HEK293T (cell line): ENCODE data around the gene NFE2.
"Not testable (repeated sequence)": the region's sequence is repeated elsewhere in the genome, so short reads cannot be mapped to it uniquely, and the experiment has no call there.

Source experiments
- CTCF ChIA-PET: fragments of 350-600 bp; formaldehyde crosslinking; extraction: SDS; loops from one replicate; lab custom pipeline; 2021; ENCODE audit warnings: antibody characterized with exemption, inconsistent platforms; lab: Yijun Ruan, JAX
- POLR2A ChIA-PET: fragments of 350-600 bp; formaldehyde crosslinking; extraction: SDS; loops from one replicate; lab custom pipeline; 2020; ENCODE audit warnings: antibody characterized with exemption, inconsistent platforms; lab: Yijun Ruan, JAX
- DNase-seq: peaks from one replicate; pipeline ENCODE4 v3.0.0; 2012; ENCODE audit warnings: mixed read lengths; ENCODE audit errors: extremely low spot score
- ARNT ChIP-seq: fragments of 450-650 bp; IDR thresholded peaks from 2 replicates; pipeline ENCODE4 v1.6.1; 2017; ENCODE audit warnings: mild to moderate bottlenecking
- BHLHE40 ChIP-seq: fragments of 450-650 bp; IDR thresholded peaks from 2 replicates; pipeline ENCODE4 v1.6.1; 2016; ENCODE audit warnings: mild to moderate bottlenecking, moderate library complexity, borderline replicate concordance
- CTBP1 ChIP-seq: fragments of 450-650 bp; IDR thresholded peaks from 2 replicates; pipeline ENCODE4 v1.6.1; 2016; ENCODE audit warnings: borderline replicate concordance
- ELF4 ChIP-seq: fragments of 450-650 bp; IDR thresholded peaks from 2 replicates; pipeline ENCODE4 v1.6.1; 2017; ENCODE audit warnings: antibody characterized with exemption
- FOXA1 ChIP-seq: fragments of 450-650 bp; IDR thresholded peaks from 2 replicates; pipeline ENCODE4 v1.6.1; 2016; ENCODE audit warnings: mild to moderate bottlenecking
- FOXK2 ChIP-seq: fragments of 450-650 bp; IDR thresholded peaks from 2 replicates; pipeline ENCODE4 v1.6.1; 2016; ENCODE audit warnings: mild to moderate bottlenecking
- FOXM1 ChIP-seq: fragments of 450-650 bp; IDR thresholded peaks from 2 replicates; pipeline ENCODE4 v1.6.1; 2017; ENCODE audit warnings: mild to moderate bottlenecking, borderline replicate concordance
- HDGF ChIP-seq: fragments of 450-650 bp; IDR thresholded peaks from 2 replicates; pipeline ENCODE4 v1.6.1; 2017; ENCODE audit warnings: antibody characterized with exemption, borderline replicate concordance
- L3MBTL2 ChIP-seq: fragments of 450-650 bp; conservative IDR thresholded peaks from 2 replicates; pipeline ENCODE4 v1.6.1; 2016; ENCODE audit warnings: mild to moderate bottlenecking
- LEF1 ChIP-seq: fragments of 450-650 bp; IDR thresholded peaks from 2 replicates; pipeline ENCODE4 v1.6.1; 2017; ENCODE audit warnings: mild to moderate bottlenecking, borderline replicate concordance
- NFRKB ChIP-seq: fragments of 450-650 bp; IDR thresholded peaks from 2 replicates; pipeline ENCODE4 v1.6.1; 2016; ENCODE audit warnings: mild to moderate bottlenecking, moderate library complexity
- SP1 ChIP-seq: fragments of 450-650 bp; IDR thresholded peaks from 2 replicates; pipeline ENCODE4 v1.6.1; 2017
- SUZ12 ChIP-seq: fragments of 450-650 bp; IDR thresholded peaks from 2 replicates; pipeline ENCODE4 v1.6.1; 2016; ENCODE audit warnings: mild to moderate bottlenecking
- TARDBP ChIP-seq: fragments of 450-650 bp; IDR thresholded peaks from 2 replicates; pipeline ENCODE4 v1.6.1; 2016
- ZNF384 ChIP-seq: fragments of 450-650 bp; IDR thresholded peaks from 2 replicates; pipeline ENCODE4 v1.6.1; 2016
- TF ChIP-seq, protein P1 (sequence below): fragments of 450-650 bp; IDR thresholded peaks from 2 replicates; pipeline ENCODE4 v1.6.1; 2016

Gene NFE2

DNA sequence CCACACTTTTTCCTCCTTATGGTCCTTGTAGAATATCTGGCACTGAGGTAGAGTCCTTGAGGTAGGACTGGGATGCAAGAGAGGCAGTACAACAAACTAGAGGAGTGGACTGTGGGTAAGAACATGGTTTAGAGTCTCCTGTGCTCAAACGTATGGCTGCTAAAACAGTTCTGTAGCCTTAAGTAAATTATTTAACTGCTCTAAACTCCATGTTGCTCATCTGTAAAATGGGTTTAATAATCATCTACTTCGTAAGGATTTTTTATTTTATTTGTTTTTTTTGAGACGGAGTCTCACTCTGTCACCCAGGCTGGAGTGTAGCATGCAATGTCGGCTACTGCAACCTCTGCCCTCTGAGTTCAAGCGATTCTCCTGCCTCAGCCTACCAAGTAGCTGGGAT, 20.5 kb upstream of the NFE2 start:
- DNase-seq: no peak
- TF ChIP-seq ARNT: no peak
- no peak for TF ChIP-seq SP1
- CTCF ChIA-PET: interaction anchor here (0.6 kb wide), 1 partner anchor 343 kb away, joined by 4 read pairs; no protein-coding TSS in a partner anchor
- POLR2A ChIA-PET: interaction anchor here (0.6 kb wide), 1 partner anchor 270 kb away, joined by 3 read pairs; no protein-coding TSS in a partner anchor

DNA sequence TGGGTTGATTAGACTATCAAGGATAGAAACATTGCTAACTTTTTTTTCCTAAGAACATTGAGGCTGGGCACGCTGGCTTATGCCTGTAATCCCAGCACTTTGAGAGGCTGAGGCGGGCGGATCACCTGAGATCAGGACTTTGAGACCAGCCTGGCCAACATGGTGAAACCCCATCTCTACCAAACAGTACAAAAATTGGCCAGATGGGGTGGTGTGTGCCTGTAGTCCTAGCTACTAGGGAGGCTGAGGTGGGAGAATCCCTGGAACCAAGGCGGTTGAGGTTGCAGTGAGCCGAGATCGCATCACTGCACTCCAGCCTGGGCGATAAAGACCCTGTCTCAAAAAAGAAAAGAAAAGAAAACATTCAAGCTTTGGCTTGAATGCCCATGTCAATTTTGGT, 11.5 kb upstream of the NFE2 start:
- CTCF ChIA-PET, DNase-seq, POLR2A ChIA-PET: not testable (repeated sequence)

DNA sequence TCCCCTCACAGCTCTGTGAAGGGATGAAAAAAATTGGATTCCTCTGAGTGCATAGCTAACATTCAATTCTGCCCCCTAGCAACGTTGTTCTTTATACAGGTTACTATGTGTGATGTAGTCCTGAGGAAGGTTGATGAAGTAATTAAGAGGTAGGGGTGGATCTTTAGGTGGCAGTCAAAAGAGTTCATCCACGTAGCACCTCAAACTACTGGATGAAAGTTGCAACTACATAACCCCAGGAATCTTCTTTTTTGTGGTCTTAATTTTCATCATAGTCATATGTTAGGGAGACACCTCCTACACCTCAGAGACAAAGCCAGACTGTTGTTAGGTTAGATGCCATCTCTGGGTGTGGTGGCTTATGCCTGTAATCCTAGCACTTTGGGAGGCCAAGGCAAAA, 10.2 kb upstream of the NFE2 start:
- ChIA-PET POLR2A (no interaction called here), CTCF (interaction anchor here (0.6 to 0.9 kb wide), 2 partner anchors 22 to 25 kb away, joined by 4 to 8 read pairs; no protein-coding TSS in a partner anchor)
- no peak for DNase-seq
- TF ChIP-seq ARNT: no peak
- TF ChIP-seq SUZ12: no peak
- no peak for TF ChIP-seq L3MBTL2
- TF ChIP-seq FOXA1: no peak
- no peak for TF ChIP-seq LEF1
- no peak for TF ChIP-seq BHLHE40
- no peak for TF ChIP-seq HDGF
- TF ChIP-seq NFRKB: no peak

DNA sequence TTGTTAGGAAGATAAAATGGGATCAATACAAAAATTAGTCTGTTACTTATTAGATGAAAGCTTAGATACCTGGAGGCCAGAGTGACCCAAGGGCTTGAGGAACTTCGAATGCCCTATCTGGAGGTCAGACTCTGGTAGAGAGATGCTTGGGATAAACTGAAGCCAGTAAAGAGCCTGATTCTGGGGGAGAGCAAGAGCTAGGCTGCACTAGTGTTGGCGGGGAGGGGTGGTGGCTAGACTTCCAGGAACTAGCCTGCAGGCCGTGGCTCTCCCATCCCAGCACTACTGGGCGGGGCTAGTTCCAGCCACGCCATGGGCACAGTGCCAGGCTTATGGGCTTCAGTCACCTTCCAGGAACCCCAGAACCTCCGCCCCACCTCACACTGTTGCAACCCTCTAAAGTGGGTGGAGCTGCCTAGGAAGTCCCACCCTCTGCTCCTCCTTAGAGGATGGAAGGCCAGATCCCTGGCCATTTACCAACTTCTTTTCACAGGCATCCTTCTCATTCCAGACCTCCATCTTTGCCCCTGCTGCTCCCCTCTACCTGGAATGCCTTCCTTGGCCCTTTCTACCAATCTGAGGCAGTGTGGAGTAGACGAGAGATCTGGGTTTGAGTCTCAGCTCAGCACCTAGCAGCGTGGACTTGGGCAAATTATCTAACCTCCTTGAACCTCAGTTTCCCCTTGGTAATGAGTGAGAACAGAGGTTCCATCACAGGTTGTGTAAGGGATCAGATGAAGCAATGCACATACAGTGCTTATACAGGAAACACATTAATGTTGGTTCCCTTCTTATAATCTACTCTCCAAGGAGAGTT, 6.3 kb upstream of the NFE2 start:
- no peak for TF ChIP-seq SUZ12
- TF ChIP-seq BHLHE40: no peak
- TF ChIP-seq ARNT: no peak
- no peak for TF ChIP-seq SP1
- TF ChIP-seq, protein P1, sequence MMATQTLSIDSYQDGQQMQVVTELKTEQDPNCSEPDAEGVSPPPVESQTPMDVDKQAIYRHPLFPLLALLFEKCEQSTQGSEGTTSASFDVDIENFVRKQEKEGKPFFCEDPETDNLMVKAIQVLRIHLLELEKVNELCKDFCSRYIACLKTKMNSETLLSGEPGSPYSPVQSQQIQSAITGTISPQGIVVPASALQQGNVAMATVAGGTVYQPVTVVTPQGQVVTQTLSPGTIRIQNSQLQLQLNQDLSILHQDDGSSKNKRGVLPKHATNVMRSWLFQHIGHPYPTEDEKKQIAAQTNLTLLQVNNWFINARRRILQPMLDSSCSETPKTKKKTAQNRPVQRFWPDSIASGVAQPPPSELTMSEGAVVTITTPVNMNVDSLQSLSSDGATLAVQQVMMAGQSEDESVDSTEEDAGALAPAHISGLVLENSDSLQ: no peak
- no peak for TF ChIP-seq ELF4
- no peak for TF ChIP-seq ZNF384
- no peak for TF ChIP-seq CTBP1
- no peak for TF ChIP-seq L3MBTL2
- no peak for TF ChIP-seq FOXK2
- no peak for TF ChIP-seq LEF1
- no peak for TF ChIP-seq TARDBP
- no peak for TF ChIP-seq HDGF
- TF ChIP-seq NFRKB: no peak
- no peak for TF ChIP-seq FOXA1
- no peak for TF ChIP-seq FOXM1
- DNase-seq: no peak
- POLR2A ChIA-PET: interaction anchor here (1.5 to 3.8 kb wide), 2 partner anchors 27 to 52 kb away, joined by 4 to 19 read pairs; partner anchors contain the start of genes CBX5 and HNRNPA1
- CTCF ChIA-PET: interaction anchor here (0.6 to 0.8 kb wide), 4 partner anchors 15 to 240 kb away, joined by 3 to 4 read pairs (median 4); partner anchors contain the start of gene COPZ1

DNA sequence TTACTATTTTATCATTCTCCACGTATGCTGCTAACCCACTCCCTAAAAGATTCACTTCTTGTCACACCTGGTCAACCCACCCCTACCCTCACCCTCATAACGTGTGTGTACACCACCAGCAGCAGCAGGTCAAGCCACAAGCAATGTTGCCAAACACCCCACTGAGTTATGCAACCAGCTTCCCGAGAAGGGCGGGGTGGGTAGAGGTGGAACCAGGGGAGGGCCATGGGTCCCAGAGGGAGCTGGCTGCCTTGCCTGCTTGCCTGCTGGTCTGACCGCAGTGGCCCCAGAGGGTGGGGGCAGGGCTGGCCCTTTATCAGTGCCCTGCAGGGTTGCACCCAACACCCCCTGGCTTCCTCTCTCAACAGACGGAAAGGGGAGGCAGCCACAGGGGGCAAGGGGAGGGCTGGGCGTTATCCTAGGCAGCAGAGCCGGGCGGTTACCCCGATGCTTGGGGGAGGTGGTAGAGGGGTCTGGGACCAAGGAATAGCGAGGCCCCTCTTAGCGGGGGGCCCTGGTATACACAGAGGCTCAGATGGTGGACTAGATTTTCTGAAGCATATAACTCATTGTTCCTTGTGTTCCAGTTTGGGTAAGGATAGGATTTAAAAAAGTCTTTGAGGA, 3.5 kb upstream of the NFE2 start:
- CTCF ChIA-PET: no interaction called here
- POLR2A ChIA-PET: no interaction called here
- no peak for TF ChIP-seq TARDBP
- no peak for TF ChIP-seq FOXK2
- TF ChIP-seq NFRKB: no peak
- no peak for TF ChIP-seq BHLHE40
- no peak for TF ChIP-seq ZNF384
- DNase-seq: no peak

DNA sequence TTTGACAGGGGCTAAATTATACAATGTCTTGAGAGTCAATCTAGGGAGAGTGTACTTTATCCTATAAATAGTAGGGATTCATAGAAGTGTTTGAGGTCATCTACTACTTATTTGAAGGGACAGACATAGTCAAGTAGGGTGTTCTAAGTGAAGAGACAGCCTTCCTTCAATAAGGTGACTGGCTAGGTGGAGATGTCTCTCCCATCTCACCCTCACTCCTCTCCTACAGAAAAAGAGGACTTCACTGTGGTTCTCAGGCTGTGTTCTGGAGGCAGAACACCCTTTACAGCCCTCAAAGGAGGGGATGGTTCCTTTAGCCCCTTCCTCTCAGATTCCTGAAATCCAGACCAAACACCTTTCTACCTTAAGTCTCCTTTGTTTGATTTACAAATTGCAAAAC, 2.8 kb upstream of the NFE2 start:
- TF ChIP-seq LEF1 (no peak), SP1 (no peak), FOXM1 (no peak), L3MBTL2 (no peak), NFRKB (no peak), ZNF384 (no peak), BHLHE40 (no peak), TARDBP (no peak), SUZ12 (no peak), CTBP1 (no peak), FOXA1 (no peak), HDGF (no peak), FOXK2 (no peak)
- TF ChIP-seq, protein P1: no peak
- POLR2A ChIA-PET: no interaction called here
- CTCF ChIA-PET: no interaction called here
- no peak for DNase-seq
